ENCODE results near the gene ERGIC2.
A peak's percentile ranks its signal among the peaks of the same experiment; 100 is the strongest.

The ERGIC2 gene

DNA sequence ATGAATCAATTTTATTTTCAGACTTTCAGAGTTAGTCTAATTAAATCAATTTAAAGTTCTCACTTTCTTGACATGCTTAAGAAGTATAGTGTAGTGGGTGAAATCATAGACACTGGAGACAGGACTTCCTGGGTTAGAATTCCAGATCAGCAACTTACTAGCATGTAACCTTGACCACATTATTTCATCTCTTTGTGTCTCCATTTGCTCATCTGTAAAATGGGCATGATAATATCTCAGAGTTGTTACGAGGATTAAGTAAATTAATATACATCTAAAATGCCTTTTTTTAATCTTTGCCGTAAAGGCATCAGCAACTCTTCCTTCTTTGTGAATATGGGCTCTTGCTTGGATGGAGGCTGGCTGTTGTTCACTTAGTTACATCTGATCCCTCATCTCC, 1.3 kb upstream of the ERGIC2 start:
- DNase-seq (ENCODE audit: extremely low spot score, insufficient read length, low read depth), result no peak
- no peak for FAIRE-seq

- DNase-seq (ENCODE audit: extremely low spot score, insufficient read length, low read depth) (no peak), FAIRE-seq (no peak)
Observed at GRCh38 chr12:29376118-29376517, 4.9 kb downstream of the ERGIC2 start.

- FAIRE-seq (no peak), DNase-seq (ENCODE audit: extremely low spot score, insufficient read length, low read depth) (no peak)
Observed at GRCh38 chr12:29374913-29375312, 6.1 kb downstream of the ERGIC2 start.

DNA sequence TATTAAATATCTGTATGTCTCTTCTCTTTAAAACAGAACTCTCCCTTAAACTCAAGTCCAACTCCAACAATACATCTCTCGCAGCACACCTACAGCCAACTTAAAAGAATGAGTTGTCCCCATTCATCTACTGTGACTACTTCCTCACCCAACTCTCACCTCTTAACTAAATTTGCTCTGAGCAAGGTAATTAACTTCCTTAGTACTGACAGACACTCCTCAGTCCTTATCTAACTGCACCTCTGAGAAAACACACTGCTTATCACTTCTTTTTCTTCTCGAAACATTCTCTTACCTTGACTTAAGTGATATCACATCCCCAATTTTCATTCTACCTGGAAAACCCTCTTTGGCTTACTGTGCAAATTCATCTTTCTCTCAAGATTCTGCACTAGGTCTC, 7.0 kb downstream of the ERGIC2 start:
- DNase-seq (ENCODE audit: extremely low spot score, insufficient read length, low read depth) (no peak), FAIRE-seq (no peak)

- no peak for FAIRE-seq
Observed at GRCh38 chr12:29365091-29365490, 15.9 kb downstream of the ERGIC2 start.

GRCh38 chr12:29354954-29355353, 26.0 kb downstream of the ERGIC2 start:
- FAIRE-seq, result no peak
- DNase-seq (ENCODE audit: extremely low spot score, insufficient read length, low read depth), result no peak

More at GRCh38 chr12:29365091-29365490, 15.9 kb downstream of the ERGIC2 start:
- DNase-seq (ENCODE audit: extremely low spot score, insufficient read length, low read depth), result no peak

DNA sequence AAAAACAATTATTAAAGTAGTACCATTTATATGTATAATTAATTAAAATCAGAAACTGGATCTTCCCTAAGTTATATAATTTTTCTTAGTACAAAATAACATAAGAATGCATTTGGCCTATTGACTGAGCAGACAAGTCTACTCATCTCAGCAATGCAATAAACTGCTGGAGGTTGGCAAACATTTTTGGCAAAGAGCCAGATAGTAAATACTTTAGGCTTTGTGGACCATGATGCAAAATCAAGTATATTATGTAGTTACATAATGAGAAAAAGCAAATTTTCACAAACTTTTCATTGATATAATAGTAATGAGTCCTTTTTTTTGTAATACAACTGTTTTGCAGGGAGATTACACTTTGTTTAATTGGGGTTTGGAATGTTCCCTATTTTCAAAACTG, 30.9 kb downstream of the ERGIC2 start:
- DNase-seq (ENCODE audit: extremely low spot score, insufficient read length, low read depth), result no peak
- FAIRE-seq, result no peak

DNA sequence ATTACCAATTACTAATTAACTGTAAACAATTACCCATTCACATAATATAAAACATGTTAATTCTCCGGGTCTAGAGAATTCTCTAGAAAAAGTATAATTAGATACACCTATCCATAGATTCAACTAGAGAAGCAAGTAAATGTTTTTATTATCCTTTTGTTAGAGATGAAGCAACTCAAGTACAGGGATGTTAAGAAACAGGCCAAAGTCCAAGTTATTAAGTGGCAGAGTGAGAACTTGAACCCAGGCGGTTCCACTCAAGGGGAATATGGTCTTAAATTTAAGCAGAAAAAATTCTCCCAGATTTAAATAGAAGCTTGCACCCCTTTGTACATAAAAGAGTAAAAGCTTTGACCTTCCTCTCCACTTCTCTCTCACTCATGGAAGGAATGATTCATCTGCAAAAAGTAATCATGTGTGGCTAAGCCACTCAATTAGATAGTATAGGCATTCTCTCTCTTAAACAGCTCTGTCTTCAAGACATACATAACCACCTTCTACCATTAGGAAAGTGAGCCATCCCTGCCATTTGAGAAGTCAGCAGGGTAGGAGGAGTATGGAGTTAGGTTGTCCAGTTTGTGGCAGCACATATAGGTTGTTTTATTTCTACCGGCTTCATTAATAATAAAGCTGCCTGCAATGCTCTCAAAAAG, 34.1 kb downstream of the ERGIC2 start:
- FAIRE-seq, result no peak
- DNase-seq (ENCODE audit: extremely low spot score, insufficient read length, low read depth), result no peak

- no peak for FAIRE-seq
- no peak for DNase-seq (ENCODE audit: extremely low spot score, insufficient read length, low read depth)
Observed at GRCh38 chr12:29343022-29343799, 37.8 kb downstream of the ERGIC2 start.

- no peak for FAIRE-seq
Observed at GRCh38 chr12:29337325-29337724, 43.6 kb downstream of the ERGIC2 start.

GRCh38 chr12:29334937-29335336, 46.0 kb downstream of the ERGIC2 start:
- FAIRE-seq (no peak), DNase-seq (ENCODE audit: extremely low spot score, insufficient read length, low read depth) (no peak)

More at GRCh38 chr12:29337325-29337724, 43.6 kb downstream of the ERGIC2 start:
- DNase-seq (ENCODE audit: extremely low spot score, insufficient read length, low read depth), result no peak

- FAIRE-seq (no peak), DNase-seq (ENCODE audit: extremely low spot score, insufficient read length, low read depth) (no peak)
Observed at GRCh38 chr12:29333178-29333577, 47.8 kb downstream of the ERGIC2 start.

- no peak for FAIRE-seq
- DNase-seq (ENCODE audit: extremely low spot score, insufficient read length, low read depth), result no peak
Observed at GRCh38 chr12:29329411-29329810, 51.6 kb downstream of the ERGIC2 start.

- no peak for DNase-seq (ENCODE audit: extremely low spot score, insufficient read length, low read depth)
- FAIRE-seq, result no peak
Observed at GRCh38 chr12:29322157-29322556, 58.8 kb downstream of the ERGIC2 start.

DNA sequence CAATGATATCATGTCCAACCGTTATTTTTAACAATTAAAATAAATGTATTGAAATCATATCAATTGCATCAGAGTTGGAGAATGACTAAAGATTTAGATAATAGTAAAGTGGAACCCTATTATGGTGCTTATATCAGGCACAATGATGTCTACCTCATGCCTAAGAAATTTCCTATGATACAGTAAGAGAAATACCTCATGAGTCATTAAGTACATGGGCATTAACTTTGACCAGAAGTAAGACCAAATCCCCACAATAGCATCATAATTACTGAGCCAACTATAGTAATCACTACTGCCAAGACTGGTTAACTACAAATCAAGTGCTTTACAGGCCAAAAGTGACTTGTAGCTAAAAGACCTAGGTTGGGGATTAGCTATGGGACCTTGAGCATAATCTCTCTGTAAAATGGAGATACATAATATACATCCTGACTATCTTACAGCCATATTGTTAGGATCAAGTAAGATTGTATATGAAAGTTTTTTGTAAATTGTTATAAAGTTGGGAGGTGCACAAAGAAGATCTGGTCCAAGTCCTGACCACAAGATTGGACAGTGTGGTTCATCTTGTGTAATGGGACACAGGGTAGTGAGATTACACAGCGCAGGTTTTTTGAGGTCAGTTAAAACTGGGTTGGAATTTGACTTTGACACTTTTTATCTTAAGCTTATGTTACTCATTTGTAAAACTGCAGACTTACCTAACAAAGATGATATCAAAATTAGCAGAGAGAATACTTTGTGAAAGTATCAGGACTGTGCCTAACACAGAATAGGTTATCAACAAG, 60.5 kb downstream of the ERGIC2 start:
- no peak for FAIRE-seq
- DNase-seq (ENCODE audit: extremely low spot score, insufficient read length, low read depth), result no peak

GRCh38 chr12:29317556-29318363, 63.2 kb downstream of the ERGIC2 start:
- peak; percentile 5 for DNase-seq (ENCODE audit: extremely low spot score, insufficient read length, low read depth)
- peak; percentile 87 for FAIRE-seq

DNA sequence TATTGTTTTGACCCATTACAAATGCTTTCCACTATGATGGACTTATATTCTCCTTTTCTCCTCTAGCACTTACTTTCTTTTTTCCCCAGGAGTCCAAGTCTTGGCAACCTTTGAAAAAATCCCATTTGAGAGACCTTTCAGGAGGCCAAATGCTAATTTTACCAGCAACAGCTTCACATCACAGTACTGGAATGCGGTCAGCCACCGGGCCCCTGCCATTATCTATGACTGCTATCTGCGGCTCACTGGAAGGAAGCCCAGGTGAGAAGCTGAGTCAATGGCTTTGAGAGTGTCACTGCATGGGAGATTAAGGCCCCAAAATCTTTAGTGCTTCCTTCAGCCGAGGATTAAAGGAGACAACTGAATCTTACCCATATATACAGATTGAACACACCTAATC, 64.2 kb downstream of the ERGIC2 start:
- DNase-seq (ENCODE audit: extremely low spot score, insufficient read length, low read depth), result no peak
- FAIRE-seq, result no peak

DNA sequence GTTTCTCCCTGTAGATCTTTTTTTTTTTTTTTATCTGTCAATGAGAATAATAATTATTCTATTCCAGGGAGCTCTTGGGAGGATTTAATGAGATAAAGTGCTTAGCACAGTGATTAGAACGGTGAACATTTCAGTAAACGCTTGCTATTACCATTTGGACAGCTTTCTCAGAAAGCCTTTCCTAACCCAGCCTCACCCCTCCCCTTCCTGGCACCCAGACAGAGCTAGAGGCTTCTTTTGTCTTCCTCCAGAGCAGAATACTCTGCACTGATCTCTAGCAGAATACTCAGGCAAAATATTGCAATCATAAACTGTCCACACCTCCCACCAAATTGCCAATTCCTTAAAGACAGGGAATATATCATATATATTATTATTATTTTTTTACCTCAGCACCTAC, 66.6 kb downstream of the ERGIC2 start:
- DNase-seq (ENCODE audit: extremely low spot score, insufficient read length, low read depth) (no peak), FAIRE-seq (no peak)

- no peak for FAIRE-seq
- no peak for DNase-seq (ENCODE audit: extremely low spot score, insufficient read length, low read depth)
Observed at GRCh38 chr12:29310899-29311298, 70.1 kb downstream of the ERGIC2 start.

DNA sequence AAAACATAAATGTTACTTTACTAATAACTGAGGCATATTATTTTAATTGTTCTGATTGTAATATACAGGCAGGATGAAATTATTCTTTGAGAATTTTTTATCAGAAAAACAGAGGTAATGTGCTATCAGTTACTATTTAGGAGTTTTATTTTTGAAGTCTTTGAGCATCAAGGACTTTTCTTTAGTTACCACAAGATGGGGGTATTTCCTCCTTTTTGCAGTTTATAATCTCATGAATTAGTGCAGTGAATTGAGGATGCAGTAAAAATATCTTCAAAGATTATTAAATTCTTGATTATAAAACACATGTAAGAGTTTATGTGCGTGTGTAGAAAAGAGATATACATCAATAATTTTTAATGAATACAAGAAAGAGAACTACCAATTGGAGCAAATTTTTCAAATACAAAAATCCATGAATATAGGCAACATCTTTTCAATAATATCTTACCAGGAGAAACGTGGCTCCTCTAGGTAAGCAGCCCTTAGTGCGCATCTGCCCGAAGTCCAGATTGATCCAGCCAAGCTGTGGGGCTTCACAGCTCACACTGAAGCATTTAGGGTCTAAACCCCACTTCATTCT, 71.6 kb downstream of the ERGIC2 start:
- FAIRE-seq, result no peak
- no peak for DNase-seq (ENCODE audit: extremely low spot score, insufficient read length, low read depth)

Measured in GM18507 (cell line).